HepG2 (cell line): Measurements from ENCODE around the gene MEPE. TPM values are rescaled to one million over a fixed set of nuclear protein-coding genes. Genes with fewer than 3 reads are reported as not detected.

Experiments used
- ASH2L ChIP-seq: fragments of 300-600, 200-600 bp; sonication (generic); IDR thresholded peaks from 2 replicates; pipeline ENCODE4 v1.7.0; 2017; ENCODE audit warnings: low read depth, mild to moderate bottlenecking, moderate library complexity, mixed read lengths, low read length; ENCODE audit not compliant: insufficient read length
- CBX5 ChIP-seq: sonication (generic); formaldehyde crosslinking; IDR thresholded peaks from 2 replicates; pipeline ENCODE4 v1.4.0; 2020; ENCODE audit warnings: missing genetic modification reagents, borderline replicate concordance
- PRPF4 ChIP-seq: fragments of 200-400 bp; formaldehyde crosslinking; IDR thresholded peaks from 2 replicates; pipeline ENCODE4 v1.6.1; 2016; ENCODE audit warnings: low read length, low read depth; ENCODE audit not compliant: poor library complexity, severe bottlenecking
- SAFB2 ChIP-seq: sonication (generic); formaldehyde crosslinking; IDR thresholded peaks from 2 replicates; pipeline ENCODE4 v1.5.1; 2020; ENCODE audit warnings: missing genetic modification reagents, low read depth, mild to moderate bottlenecking, borderline replicate concordance
- SMARCC2 ChIP-seq: fragments of 450-650 bp; IDR thresholded peaks from 2 replicates; pipeline ENCODE4 v1.6.1; 2017; ENCODE audit warnings: antibody characterized with exemption, mild to moderate bottlenecking
- ZNF337 ChIP-seq: sonication (generic); formaldehyde crosslinking; IDR thresholded peaks from 2 replicates; pipeline ENCODE4 v1.5.1; 2020; ENCODE audit warnings: missing genetic modification reagents, low read depth, mild to moderate bottlenecking, borderline replicate concordance
- ZNF7 ChIP-seq: IDR thresholded peaks from 2 replicates; pipeline ENCODE4 v1.6.1; 2016; ENCODE audit warnings: missing biosample characterization, missing genetic modification reagents
- polyA plus RNA-seq, 8 experiments: library from polyadenylated mRNA; depleted of rRNA in 3 of 8; stranded (reverse) in 7 of 8; unstranded in 1 of 8; fragments of >200 nt; fragmentation: Illumina TruSeq in 4 of 8; extraction: Trizol in 4 of 8; gene quantifications; 2 replicates each; pipeline versions ENCODE4 v1.2.1 to v1.2.3, GENCODE V29; 2011 to 2016; ENCODE audit warnings: low read depth in 4 of 8, missing spikeins in 1 of 8, mixed read lengths in 1 of 8; ENCODE audit not compliant: insufficient read depth in 1 of 8
- total RNA-seq, 5 experiments: library from RNA; depleted of rRNA; stranded (reverse); fragments of >200 nt; fragmentation: Illumina TruSeq; extraction: Trizol; gene quantifications; 2 replicates each; pipeline ENCODE4 v1.2.3, GENCODE V29; 2016; ENCODE audit warnings: low read depth in 1 of 5
- TF ChIP-seq, protein P1 (sequence below): sonication (generic); formaldehyde crosslinking; IDR thresholded peaks from 2 replicates; pipeline ENCODE4 v1.8.1; 2023; ENCODE audit warnings: mild to moderate bottlenecking, moderate library complexity, missing genetic modification reagents
- TF ChIP-seq, protein P2 (sequence below): sonication (generic); formaldehyde crosslinking; IDR thresholded peaks from 2 replicates; pipeline ENCODE4 v1.9.0; 2021; ENCODE audit warnings: mild to moderate bottlenecking, missing genetic modification reagents
- TF ChIP-seq, protein P3 (sequence below): sonication (generic); formaldehyde crosslinking; IDR thresholded peaks from 2 replicates; pipeline ENCODE4 v1.5.1; 2020; ENCODE audit warnings: mild to moderate bottlenecking, missing genetic modification reagents, moderate library complexity
- TF ChIP-seq, protein P4 (sequence below): fragments of 450-650 bp; IDR thresholded peaks from 2 replicates; pipeline ENCODE4 v1.6.1; 2016
- TF ChIP-seq, protein P5 (sequence below): sonication (generic); formaldehyde crosslinking; IDR thresholded peaks from 2 replicates; pipeline ENCODE4 v1.4.0; 2020; ENCODE audit warnings: missing genetic modification reagents

The MEPE gene
- total and polyA plus RNA-seq, 2 of the 13 experiments (the other 11 are each of a cell fraction or from before 2014, with no cell fraction given) = 0.04 TPM; not detected in 1

DNA sequence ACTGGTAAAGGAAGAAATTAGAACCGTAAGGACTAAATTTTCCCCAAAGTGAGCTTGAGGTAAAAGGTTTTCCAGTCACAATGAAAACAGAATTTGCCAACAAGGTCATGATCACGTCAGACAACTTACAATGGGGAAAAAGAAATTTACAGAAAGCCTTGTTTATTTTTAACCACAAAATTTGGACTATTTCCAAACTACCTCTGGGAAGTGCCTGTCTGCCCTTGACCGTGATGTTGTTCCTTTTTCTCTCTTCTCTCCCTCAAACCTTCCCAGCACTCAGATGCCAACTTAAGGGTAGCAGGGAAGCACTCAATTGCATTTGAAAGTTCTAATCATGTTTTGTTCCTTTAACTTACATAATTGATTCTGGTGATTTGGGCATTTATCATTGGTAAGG, 32.5 kb downstream of the MEPE start (continued):
- no peak for TF ChIP-seq ASH2L
- no peak for TF ChIP-seq SAFB2 (CRISPR knock-in tag)
- no peak for TF ChIP-seq PRPF4
- TF ChIP-seq, protein P1, sequence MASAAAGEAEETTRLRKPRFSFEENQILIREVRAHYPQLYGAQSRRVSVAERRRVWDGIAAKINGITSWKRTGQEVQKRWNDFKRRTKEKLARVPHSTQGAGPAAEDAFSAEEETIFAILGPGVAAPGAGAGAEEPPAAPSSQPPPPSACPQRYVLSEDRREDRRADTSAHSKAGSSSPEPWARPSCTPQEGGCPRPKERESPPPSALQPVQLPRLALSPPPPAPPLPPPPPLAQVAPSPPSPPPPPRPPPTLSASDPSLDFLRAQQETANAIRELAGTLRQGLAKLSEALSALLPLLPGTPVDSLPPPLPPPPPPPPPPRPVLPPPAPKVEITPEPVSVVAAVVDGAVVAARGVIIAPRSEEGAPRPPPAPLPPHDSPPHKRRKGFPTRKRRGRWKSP (CRISPR knock-in tag) = no peak
- TF ChIP-seq ZNF337 (CRISPR knock-in tag) = no peak
- no peak for TF ChIP-seq ZNF7 (CRISPR knock-in tag)
- TF ChIP-seq, protein P2, sequence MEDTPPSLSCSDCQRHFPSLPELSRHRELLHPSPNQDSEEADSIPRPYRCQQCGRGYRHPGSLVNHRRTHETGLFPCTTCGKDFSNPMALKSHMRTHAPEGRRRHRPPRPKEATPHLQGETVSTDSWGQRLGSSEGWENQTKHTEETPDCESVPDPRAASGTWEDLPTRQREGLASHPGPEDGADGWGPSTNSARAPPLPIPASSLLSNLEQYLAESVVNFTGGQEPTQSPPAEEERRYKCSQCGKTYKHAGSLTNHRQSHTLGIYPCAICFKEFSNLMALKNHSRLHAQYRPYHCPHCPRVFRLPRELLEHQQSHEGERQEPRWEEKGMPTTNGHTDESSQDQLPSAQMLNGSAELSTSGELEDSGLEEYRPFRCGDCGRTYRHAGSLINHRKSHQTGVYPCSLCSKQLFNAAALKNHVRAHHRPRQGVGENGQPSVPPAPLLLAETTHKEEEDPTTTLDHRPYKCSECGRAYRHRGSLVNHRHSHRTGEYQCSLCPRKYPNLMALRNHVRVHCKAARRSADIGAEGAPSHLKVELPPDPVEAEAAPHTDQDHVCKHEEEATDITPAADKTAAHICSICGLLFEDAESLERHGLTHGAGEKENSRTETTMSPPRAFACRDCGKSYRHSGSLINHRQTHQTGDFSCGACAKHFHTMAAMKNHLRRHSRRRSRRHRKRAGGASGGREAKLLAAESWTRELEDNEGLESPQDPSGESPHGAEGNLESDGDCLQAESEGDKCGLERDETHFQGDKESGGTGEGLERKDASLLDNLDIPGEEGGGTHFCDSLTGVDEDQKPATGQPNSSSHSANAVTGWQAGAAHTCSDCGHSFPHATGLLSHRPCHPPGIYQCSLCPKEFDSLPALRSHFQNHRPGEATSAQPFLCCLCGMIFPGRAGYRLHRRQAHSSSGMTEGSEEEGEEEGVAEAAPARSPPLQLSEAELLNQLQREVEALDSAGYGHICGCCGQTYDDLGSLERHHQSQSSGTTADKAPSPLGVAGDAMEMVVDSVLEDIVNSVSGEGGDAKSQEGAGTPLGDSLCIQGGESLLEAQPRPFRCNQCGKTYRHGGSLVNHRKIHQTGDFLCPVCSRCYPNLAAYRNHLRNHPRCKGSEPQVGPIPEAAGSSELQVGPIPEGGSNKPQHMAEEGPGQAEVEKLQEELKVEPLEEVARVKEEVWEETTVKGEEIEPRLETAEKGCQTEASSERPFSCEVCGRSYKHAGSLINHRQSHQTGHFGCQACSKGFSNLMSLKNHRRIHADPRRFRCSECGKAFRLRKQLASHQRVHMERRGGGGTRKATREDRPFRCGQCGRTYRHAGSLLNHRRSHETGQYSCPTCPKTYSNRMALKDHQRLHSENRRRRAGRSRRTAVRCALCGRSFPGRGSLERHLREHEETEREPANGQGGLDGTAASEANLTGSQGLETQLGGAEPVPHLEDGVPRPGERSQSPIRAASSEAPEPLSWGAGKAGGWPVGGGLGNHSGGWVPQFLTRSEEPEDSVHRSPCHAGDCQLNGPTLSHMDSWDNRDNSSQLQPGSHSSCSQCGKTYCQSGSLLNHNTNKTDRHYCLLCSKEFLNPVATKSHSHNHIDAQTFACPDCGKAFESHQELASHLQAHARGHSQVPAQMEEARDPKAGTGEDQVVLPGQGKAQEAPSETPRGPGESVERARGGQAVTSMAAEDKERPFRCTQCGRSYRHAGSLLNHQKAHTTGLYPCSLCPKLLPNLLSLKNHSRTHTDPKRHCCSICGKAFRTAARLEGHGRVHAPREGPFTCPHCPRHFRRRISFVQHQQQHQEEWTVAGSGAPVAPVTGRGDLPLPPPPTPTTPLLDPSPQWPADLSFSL (CRISPR knock-in tag) = no peak
- TF ChIP-seq CBX5 (CRISPR knock-in tag) = no peak
- TF ChIP-seq, protein P3, sequence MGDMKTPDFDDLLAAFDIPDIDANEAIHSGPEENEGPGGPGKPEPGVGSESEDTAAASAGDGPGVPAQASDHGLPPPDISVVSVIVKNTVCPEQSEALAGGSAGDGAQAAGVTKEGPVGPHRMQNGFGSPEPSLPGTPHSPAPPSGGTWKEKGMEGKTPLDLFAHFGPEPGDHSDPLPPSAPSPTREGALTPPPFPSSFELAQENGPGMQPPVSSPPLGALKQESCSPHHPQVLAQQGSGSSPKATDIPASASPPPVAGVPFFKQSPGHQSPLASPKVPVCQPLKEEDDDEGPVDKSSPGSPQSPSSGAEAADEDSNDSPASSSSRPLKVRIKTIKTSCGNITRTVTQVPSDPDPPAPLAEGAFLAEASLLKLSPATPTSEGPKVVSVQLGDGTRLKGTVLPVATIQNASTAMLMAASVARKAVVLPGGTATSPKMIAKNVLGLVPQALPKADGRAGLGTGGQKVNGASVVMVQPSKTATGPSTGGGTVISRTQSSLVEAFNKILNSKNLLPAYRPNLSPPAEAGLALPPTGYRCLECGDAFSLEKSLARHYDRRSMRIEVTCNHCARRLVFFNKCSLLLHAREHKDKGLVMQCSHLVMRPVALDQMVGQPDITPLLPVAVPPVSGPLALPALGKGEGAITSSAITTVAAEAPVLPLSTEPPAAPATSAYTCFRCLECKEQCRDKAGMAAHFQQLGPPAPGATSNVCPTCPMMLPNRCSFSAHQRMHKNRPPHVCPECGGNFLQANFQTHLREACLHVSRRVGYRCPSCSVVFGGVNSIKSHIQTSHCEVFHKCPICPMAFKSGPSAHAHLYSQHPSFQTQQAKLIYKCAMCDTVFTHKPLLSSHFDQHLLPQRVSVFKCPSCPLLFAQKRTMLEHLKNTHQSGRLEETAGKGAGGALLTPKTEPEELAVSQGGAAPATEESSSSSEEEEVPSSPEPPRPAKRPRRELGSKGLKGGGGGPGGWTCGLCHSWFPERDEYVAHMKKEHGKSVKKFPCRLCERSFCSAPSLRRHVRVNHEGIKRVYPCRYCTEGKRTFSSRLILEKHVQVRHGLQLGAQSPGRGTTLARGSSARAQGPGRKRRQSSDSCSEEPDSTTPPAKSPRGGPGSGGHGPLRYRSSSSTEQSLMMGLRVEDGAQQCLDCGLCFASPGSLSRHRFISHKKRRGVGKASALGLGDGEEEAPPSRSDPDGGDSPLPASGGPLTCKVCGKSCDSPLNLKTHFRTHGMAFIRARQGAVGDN (CRISPR knock-in tag) = no peak
- TF ChIP-seq, protein P4, sequence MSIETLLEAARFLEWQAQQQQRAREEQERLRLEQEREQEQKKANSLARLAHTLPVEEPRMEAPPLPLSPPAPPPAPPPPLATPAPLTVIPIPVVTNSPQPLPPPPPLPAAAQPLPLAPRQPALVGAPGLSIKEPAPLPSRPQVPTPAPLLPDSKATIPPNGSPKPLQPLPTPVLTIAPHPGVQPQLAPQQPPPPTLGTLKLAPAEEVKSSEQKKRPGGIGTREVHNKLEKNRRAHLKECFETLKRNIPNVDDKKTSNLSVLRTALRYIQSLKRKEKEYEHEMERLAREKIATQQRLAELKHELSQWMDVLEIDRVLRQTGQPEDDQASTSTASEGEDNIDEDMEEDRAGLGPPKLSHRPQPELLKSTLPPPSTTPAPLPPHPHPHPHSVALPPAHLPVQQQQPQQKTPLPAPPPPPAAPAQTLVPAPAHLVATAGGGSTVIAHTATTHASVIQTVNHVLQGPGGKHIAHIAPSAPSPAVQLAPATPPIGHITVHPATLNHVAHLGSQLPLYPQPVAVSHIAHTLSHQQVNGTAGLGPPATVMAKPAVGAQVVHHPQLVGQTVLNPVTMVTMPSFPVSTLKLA = no peak
- TF ChIP-seq, protein P5, sequence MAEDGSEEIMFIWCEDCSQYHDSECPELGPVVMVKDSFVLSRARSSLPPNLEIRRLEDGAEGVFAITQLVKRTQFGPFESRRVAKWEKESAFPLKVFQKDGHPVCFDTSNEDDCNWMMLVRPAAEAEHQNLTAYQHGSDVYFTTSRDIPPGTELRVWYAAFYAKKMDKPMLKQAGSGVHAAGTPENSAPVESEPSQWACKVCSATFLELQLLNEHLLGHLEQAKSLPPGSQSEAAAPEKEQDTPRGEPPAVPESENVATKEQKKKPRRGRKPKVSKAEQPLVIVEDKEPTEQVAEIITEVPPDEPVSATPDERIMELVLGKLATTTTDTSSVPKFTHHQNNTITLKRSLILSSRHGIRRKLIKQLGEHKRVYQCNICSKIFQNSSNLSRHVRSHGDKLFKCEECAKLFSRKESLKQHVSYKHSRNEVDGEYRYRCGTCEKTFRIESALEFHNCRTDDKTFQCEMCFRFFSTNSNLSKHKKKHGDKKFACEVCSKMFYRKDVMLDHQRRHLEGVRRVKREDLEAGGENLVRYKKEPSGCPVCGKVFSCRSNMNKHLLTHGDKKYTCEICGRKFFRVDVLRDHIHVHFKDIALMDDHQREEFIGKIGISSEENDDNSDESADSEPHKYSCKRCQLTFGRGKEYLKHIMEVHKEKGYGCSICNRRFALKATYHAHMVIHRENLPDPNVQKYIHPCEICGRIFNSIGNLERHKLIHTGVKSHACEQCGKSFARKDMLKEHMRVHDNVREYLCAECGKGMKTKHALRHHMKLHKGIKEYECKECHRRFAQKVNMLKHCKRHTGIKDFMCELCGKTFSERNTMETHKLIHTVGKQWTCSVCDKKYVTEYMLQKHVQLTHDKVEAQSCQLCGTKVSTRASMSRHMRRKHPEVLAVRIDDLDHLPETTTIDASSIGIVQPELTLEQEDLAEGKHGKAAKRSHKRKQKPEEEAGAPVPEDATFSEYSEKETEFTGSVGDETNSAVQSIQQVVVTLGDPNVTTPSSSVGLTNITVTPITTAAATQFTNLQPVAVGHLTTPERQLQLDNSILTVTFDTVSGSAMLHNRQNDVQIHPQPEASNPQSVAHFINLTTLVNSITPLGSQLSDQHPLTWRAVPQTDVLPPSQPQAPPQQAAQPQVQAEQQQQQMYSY = no peak
- no peak for TF ChIP-seq SMARCC2
